GM12891 (cell line): ENCODE data around the gene GNB1.

ENCODE experiments used
- POLR2A ChIP-seq: IDR thresholded peaks from 2 replicates; pipeline ENCODE4 v1.6.1; 2011; ENCODE audit warnings: low read depth, low read length, control low read depth
- POLR2AphosphoS5 ChIP-seq: IDR thresholded peaks from 2 replicates; pipeline ENCODE4 v1.6.1; 2011; ENCODE audit warnings: low read depth, low read length, control low read depth
- POU2F2 ChIP-seq: IDR thresholded peaks from 2 replicates; pipeline ENCODE4 v1.6.1; 2011; ENCODE audit warnings: low read depth, mild to moderate bottlenecking, control low read depth, low read length, moderate library complexity
- SPI1 ChIP-seq: IDR thresholded peaks from 2 replicates; pipeline ENCODE4 v1.6.1; 2011; ENCODE audit warnings: low read depth, low read length, control low read depth
- TAF1 ChIP-seq: IDR thresholded peaks from 2 replicates; pipeline ENCODE4 v1.6.1; 2011; ENCODE audit warnings: low read depth, low read length, control low read depth

DNA sequence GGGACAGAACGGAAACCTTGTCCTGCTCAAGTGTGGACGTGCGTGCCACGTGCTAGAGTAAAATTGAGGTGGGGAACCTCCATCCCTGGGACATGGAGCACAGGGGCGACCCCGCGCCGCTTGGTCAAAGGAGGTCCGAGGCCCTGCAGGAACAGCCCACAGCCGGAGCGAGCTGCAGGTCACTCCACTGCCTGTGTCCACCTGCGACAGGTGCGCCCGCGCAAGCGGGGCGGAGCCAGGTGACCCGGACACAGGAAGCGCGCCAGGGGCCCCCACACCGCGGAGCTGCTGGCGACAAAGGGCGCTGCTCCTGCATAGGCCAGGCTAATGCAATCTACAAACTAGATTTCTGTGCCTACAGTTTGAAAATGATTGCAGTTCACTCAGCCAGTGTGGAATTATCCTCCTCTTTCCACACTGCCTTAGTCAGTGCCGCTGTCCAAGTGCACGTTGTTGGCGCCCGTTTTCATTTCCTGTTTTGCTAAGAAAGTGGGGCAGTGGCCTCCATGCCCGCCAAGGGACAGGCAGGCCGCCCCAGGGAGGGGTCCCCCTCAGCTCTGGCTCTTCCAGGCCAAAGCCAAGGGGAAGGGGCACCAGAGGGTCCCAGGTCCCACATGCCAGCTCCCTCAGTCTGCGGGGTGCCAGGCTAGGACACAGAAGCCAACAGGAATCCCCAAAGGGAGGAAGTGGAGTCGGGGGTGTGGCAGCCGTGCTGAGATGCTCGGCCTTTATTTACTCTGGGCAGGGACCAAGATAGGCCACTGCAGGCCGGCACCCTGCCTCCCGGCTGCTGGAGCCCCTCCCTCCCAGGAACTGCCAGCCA lies 108.3 kb downstream of the GNB1 start:
- TF ChIP-seq SPI1 (peak; percentile 73), POLR2A (peak; percentile 22; the same call in 1 of the 2 replicates), POLR2AphosphoS5 (no peak; the same call in 1 of the 2 replicates), TAF1 (no peak), POU2F2 (no peak)
